Measurements from ENCODE around the gene IQSEC1. TPM values are rescaled to one million over a fixed set of nuclear protein-coding genes. Genes with fewer than 3 reads are reported as not detected.
"Not testable (repeated sequence)": the region's sequence is repeated elsewhere in the genome, so short reads cannot be mapped to it uniquely, and the experiment has no call there.

Gene IQSEC1
- polyA plus RNA-seq, 3 donors from 2014 or later: 9.0 to 40.5 (median 15.3) TPM

GRCh38 chr3:12875857-12876836, 197.1 kb downstream of the IQSEC1 start:
- no peak overlapping the region for H3K27ac Mint-ChIP-seq
- peaks cover 3 to 10% (median 3%) of the 10 kb centered on the region in 3 donors for H3K27me3 Mint-ChIP-seq (ENCODE audit: low read depth in 3 of 3)
- no peaks in the 10 kb centered on the region for H3K36me3 Mint-ChIP-seq
- H3K9me3 Mint-ChIP-seq: no peaks in the 10 kb centered on the region
- H3K4me1 Mint-ChIP-seq: peaks cover 2 to 6% of the 10 kb centered on the region in 2 donors
- DNase-seq: peak; percentile 30 to 46 (median 36)
- H3K4me3 Mint-ChIP-seq: peak overlapping the region in 1 of 5 donors; percentile 41

GRCh38 chr3:12871404-12871983, 201.7 kb downstream of the IQSEC1 start:
- Mint-ChIP-seq H3K27ac (peak overlapping the region in 5 of 6 donors; percentile 24 to 95 (median 78)), H3K9me3 (no peaks in the 10 kb centered on the region), H3K4me3 (no peak overlapping the region), H3K36me3 (no peaks in the 10 kb centered on the region), H3K27me3 (ENCODE audit: low read depth in 3 of 3) (peaks cover 6 to 11% (median 10%) of the 10 kb centered on the region in 3 donors), H3K4me1 (peaks cover 21 to 30% of the 10 kb centered on the region in 2 donors)
- DNase-seq: no peak

GRCh38 chr3:12870942-12871341, 202.3 kb downstream of the IQSEC1 start:
- peaks cover 6 to 11% (median 10%) of the 10 kb centered on the region in 3 donors for H3K27me3 Mint-ChIP-seq (ENCODE audit: low read depth in 3 of 3)
- H3K27ac Mint-ChIP-seq: peak overlapping the region; percentile 85 to 95 (median 94)
- peak overlapping the region; percentile 33 to 83 (median 76) for H3K4me3 Mint-ChIP-seq
- DNase-seq: peak; percentile 59 to 73 (median 60)
- H3K4me1 Mint-ChIP-seq: peaks cover 21 to 30% of the 10 kb centered on the region in 2 donors
- no peaks in the 10 kb centered on the region for H3K36me3 Mint-ChIP-seq
- no peaks in the 10 kb centered on the region for H3K9me3 Mint-ChIP-seq

GRCh38 chr3:12869035-12869621, 204.1 kb downstream of the IQSEC1 start:
- Mint-ChIP-seq H3K27ac (peak overlapping the region in 1 of 6 donors; percentile 66), H3K4me1 (peaks cover 21 to 27% of the 10 kb centered on the region in 2 donors), H3K9me3 (no peaks in the 10 kb centered on the region), H3K27me3 (ENCODE audit: low read depth in 3 of 3) (peaks cover 7 to 12% (median 11%) of the 10 kb centered on the region in 3 donors), H3K4me3 (peak overlapping the region in 3 of 5 donors; percentile 12 to 85 (median 34)), H3K36me3 (no peaks in the 10 kb centered on the region)
- DNase-seq: peak in 2 of 3 donors; percentile 30 to 32

GRCh38 chr3:12868039-12869034, 204.9 kb downstream of the IQSEC1 start:
- Mint-ChIP-seq H3K36me3 (no peaks in the 10 kb centered on the region), H3K9me3 (no peaks in the 10 kb centered on the region), H3K4me3 (peak overlapping the region; percentile 77 to 94 (median 85)), H3K27me3 (ENCODE audit: low read depth in 3 of 3) (peaks cover 7 to 12% (median 11%) of the 10 kb centered on the region in 3 donors), H3K4me1 (peaks cover 21 to 27% of the 10 kb centered on the region in 2 donors), H3K27ac (peak overlapping the region in 3 of 6 donors; percentile 5 to 60 (median 51))
- DNase-seq: peak; percentile 59 to 67 (median 65)

- no peak for DNase-seq
- H3K4me3 Mint-ChIP-seq: no peak overlapping the region
- peaks cover 7 to 12% (median 9%) of the 10 kb centered on the region in 3 donors for H3K27me3 Mint-ChIP-seq (ENCODE audit: low read depth in 3 of 3)
- H3K27ac Mint-ChIP-seq: no peak overlapping the region
- H3K9me3 Mint-ChIP-seq: no peaks in the 10 kb centered on the region
- H3K36me3 Mint-ChIP-seq: no peaks in the 10 kb centered on the region
- H3K4me1 Mint-ChIP-seq: peaks cover 21 to 27% of the 10 kb centered on the region in 2 donors
Observed at GRCh38 chr3:12866836-12867235, 206.4 kb downstream of the IQSEC1 start.

GRCh38 chr3:12865271-12865670, 208.0 kb downstream of the IQSEC1 start:
- no peak for DNase-seq
- Mint-ChIP-seq H3K9me3 (no peaks in the 10 kb centered on the region), H3K4me3 (no peak overlapping the region), H3K27ac (no peak overlapping the region), H3K36me3 (no peaks in the 10 kb centered on the region), H3K4me1 (peaks cover 10 to 15% of the 10 kb centered on the region in 2 donors), H3K27me3 (ENCODE audit: low read depth in 3 of 3) (peaks cover 4 to 10% (median 7%) of the 10 kb centered on the region in 3 donors)

- H3K9me3 Mint-ChIP-seq: no peaks in the 10 kb centered on the region
- H3K4me3 Mint-ChIP-seq: no peak overlapping the region
- no peak for DNase-seq
- no peaks in the 10 kb centered on the region for H3K4me1 Mint-ChIP-seq
- H3K27ac Mint-ChIP-seq: no peak overlapping the region
- H3K27me3 Mint-ChIP-seq (ENCODE audit: low read depth in 3 of 3): peaks cover 6 to 9% (median 8%) of the 10 kb centered on the region in 3 donors
- H3K36me3 Mint-ChIP-seq: no peaks in the 10 kb centered on the region
Observed at GRCh38 chr3:12862387-12862786, 210.8 kb downstream of the IQSEC1 start.

GRCh38 chr3:12861611-12862010, 211.6 kb downstream of the IQSEC1 start:
- Mint-ChIP-seq H3K9me3 (no peaks in the 10 kb centered on the region), H3K27ac (no peak overlapping the region)

GRCh38 chr3:12859840-12860239, 213.4 kb downstream of the IQSEC1 start:
- no peak overlapping the region for H3K4me3 Mint-ChIP-seq
- DNase-seq: no peak
- no peaks in the 10 kb centered on the region for H3K36me3 Mint-ChIP-seq
- H3K4me1 Mint-ChIP-seq: no peaks in the 10 kb centered on the region
- no peak overlapping the region for H3K27ac Mint-ChIP-seq
- H3K9me3 Mint-ChIP-seq: no peaks in the 10 kb centered on the region
- peaks cover 3 to 4% (median 3%) of the 10 kb centered on the region in 3 donors for H3K27me3 Mint-ChIP-seq (ENCODE audit: low read depth in 3 of 3)

More at GRCh38 chr3:12861611-12862010, 211.6 kb downstream of the IQSEC1 start:
- Mint-ChIP-seq H3K4me3 (no peak overlapping the region), H3K4me1 (no peaks in the 10 kb centered on the region), H3K27me3 (ENCODE audit: low read depth in 3 of 3) (peaks cover 6 to 8% (median 7%) of the 10 kb centered on the region in 3 donors), H3K36me3 (no peaks in the 10 kb centered on the region)
- no peak for DNase-seq

- H3K27me3 Mint-ChIP-seq (ENCODE audit: low read depth in 3 of 3): peaks cover 4 to 9% (median 5%) of the 10 kb centered on the region in 3 donors
Observed at GRCh38 chr3:12856626-12857025, 216.6 kb downstream of the IQSEC1 start.

GRCh38 chr3:12854565-12854964, 218.7 kb downstream of the IQSEC1 start:
- Mint-ChIP-seq H3K9me3 (no peaks in the 10 kb centered on the region), H3K4me1 (no peaks in the 10 kb centered on the region), H3K36me3 (no peaks in the 10 kb centered on the region), H3K27ac (no peak overlapping the region), H3K27me3 (ENCODE audit: low read depth in 3 of 3) (peaks cover 4 to 9% (median 5%) of the 10 kb centered on the region in 3 donors), H3K4me3 (no peak overlapping the region)
- DNase-seq: no peak

More at GRCh38 chr3:12856626-12857025, 216.6 kb downstream of the IQSEC1 start:
- Mint-ChIP-seq H3K27ac (no peak overlapping the region), H3K36me3 (no peaks in the 10 kb centered on the region), H3K4me1 (no peaks in the 10 kb centered on the region), H3K9me3 (no peaks in the 10 kb centered on the region), H3K4me3 (no peak overlapping the region)
- no peak for DNase-seq

GRCh38 chr3:12853847-12854246, 219.4 kb downstream of the IQSEC1 start:
- not testable (repeated sequence) for H3K27ac Mint-ChIP-seq; DNase-seq; H3K4me1 Mint-ChIP-seq; H3K27me3 Mint-ChIP-seq (ENCODE audit: low read depth in 3 of 3); H3K36me3 Mint-ChIP-seq; H3K4me3 Mint-ChIP-seq; H3K9me3 Mint-ChIP-seq

All from immature natural killer cell (primary cell).